ENCODE results near the gene WDR45B. TPM values are rescaled to one million over a fixed set of nuclear protein-coding genes. Genes with fewer than 3 reads are reported as not detected.

Gene WDR45B
- total RNA-seq, 1 donor from 2014 or later, result 63.1 TPM

DNA sequence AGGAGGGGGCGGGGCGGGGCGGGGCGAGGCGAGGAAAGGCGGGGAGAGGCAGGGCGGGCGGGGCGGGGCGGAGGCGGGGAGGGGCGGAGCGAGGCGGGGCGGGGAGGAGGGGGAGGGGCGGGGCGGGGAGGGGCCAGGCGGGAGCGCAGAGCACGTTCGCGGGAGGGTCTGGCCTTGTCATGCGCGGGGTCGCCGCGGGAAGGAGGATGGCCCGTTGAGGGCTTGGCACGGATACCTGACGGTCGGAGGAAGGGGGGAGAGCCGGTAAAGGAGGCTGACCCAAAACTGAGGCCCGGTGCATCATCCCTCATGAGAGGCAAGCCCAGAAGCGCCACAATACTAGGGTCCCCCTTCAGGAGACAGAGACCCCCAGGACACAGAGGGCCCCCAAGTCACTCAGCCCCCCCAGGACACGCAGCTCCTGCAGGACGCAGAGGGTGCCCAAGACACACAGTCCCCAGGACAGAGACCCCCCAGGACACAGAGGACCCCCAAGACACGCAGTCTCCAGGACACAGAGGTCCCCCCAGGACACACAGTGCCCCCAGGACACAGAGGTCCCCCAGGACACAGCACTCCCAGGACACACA, 593 bp upstream of the WDR45B start:
- intact Hi-C loops (cut with micrococcal nuclease), result loop anchor here (1.0 to 5.0 kb wide), 4 partner anchors 67 to 403 kb away; partner anchors contain the start of genes FN3KRP, NARF and TBCD
- H3K4me1 Mint-ChIP-seq (ENCODE audit: low read depth), result peaks cover 10% of the 10 kb centered on the region

GRCh38 chr17:82647593-82648164, 565 bp downstream of the WDR45B start:
- H3K4me3 Mint-ChIP-seq (ENCODE audit: low read depth), result peak overlapping the region; percentile 84
- intact Hi-C loops (cut with micrococcal nuclease), result loop anchor here (1.0 to 5.0 kb wide), 4 partner anchors 69 to 405 kb away; partner anchors contain the start of genes FN3KRP, NARF and TBCD

More for the DNA sequence above, 593 bp upstream of the WDR45B start:
- DNase-seq (ENCODE audit: low spot score), result peak; percentile 42
- Mint-ChIP-seq H3K27ac (no peak overlapping the region), H3K9me3 (no peaks in the 10 kb centered on the region), H3K36me3 (ENCODE audit: low read depth) (peaks cover 24% of the 10 kb centered on the region), H3K4me3 (ENCODE audit: low read depth) (peak overlapping the region; percentile 52), H3K27me3 (ENCODE audit: low read depth) (no peaks in the 10 kb centered on the region)

GRCh38 chr17:82645516-82645915, 2.7 kb downstream of the WDR45B start:
- Mint-ChIP-seq H3K9me3 (no peaks in the 10 kb centered on the region), H3K4me1 (ENCODE audit: low read depth) (peaks cover 10% of the 10 kb centered on the region), H3K27me3 (ENCODE audit: low read depth) (no peaks in the 10 kb centered on the region), H3K36me3 (ENCODE audit: low read depth) (peaks cover 51% of the 10 kb centered on the region), H3K4me3 (ENCODE audit: low read depth) (peak overlapping the region; percentile 84), H3K27ac (no peak overlapping the region)
- intact Hi-C loops (cut with micrococcal nuclease), result loop anchor here (5.0 kb wide), 2 partner anchors 188 to 407 kb away; partner anchors contain the start of gene NARF
- DNase-seq (ENCODE audit: low spot score), result no peak

More at GRCh38 chr17:82647593-82648164, 565 bp downstream of the WDR45B start:
- Mint-ChIP-seq H3K9me3 (no peaks in the 10 kb centered on the region), H3K4me1 (ENCODE audit: low read depth) (peaks cover 10% of the 10 kb centered on the region), H3K36me3 (ENCODE audit: low read depth) (peaks cover 31% of the 10 kb centered on the region), H3K27me3 (ENCODE audit: low read depth) (no peaks in the 10 kb centered on the region), H3K27ac (peak overlapping the region; percentile 71)
- peak; percentile 40 for DNase-seq (ENCODE audit: low spot score)

DNA sequence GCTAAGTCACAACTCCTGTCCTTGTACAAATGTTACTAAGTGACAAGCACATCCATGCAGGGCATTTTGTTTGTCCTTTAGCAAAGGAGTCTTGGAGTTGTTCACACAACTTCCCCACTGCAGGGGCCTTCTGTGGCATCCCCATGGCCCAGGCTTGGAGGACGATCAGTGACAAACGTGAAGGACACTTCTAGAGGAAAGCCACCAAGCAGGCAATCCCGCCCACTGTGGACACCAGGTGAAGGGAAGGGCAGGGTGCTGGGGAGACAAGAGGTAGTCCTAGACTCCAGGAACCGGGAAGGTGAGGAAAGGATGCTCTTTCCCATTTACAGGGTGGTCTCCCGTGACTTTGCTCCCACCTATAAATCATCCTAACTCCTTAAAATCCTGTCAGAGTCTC, 4.1 kb downstream of the WDR45B start:
- DNase-seq (ENCODE audit: low spot score), result no peak
- Mint-ChIP-seq H3K4me1 (ENCODE audit: low read depth) (peaks cover 7% of the 10 kb centered on the region), H3K27ac (no peak overlapping the region), H3K36me3 (ENCODE audit: low read depth) (peaks cover 61% of the 10 kb centered on the region), H3K9me3 (no peaks in the 10 kb centered on the region), H3K4me3 (ENCODE audit: low read depth) (no peak overlapping the region), H3K27me3 (ENCODE audit: low read depth) (no peaks in the 10 kb centered on the region)
- intact Hi-C loops (cut with micrococcal nuclease), result no loop called here

GRCh38 chr17:82642022-82642421, 6.2 kb downstream of the WDR45B start:
- peaks cover 11% of the 10 kb centered on the region for H3K4me1 Mint-ChIP-seq (ENCODE audit: low read depth)
- no peak for DNase-seq (ENCODE audit: low spot score)
- no peaks in the 10 kb centered on the region for H3K9me3 Mint-ChIP-seq
- no peak overlapping the region for H3K27ac Mint-ChIP-seq
- intact Hi-C loops (cut with micrococcal nuclease), result no loop called here
- peaks cover 72% of the 10 kb centered on the region for H3K36me3 Mint-ChIP-seq (ENCODE audit: low read depth)
- no peak overlapping the region for H3K4me3 Mint-ChIP-seq (ENCODE audit: low read depth)
- no peaks in the 10 kb centered on the region for H3K27me3 Mint-ChIP-seq (ENCODE audit: low read depth)

DNA sequence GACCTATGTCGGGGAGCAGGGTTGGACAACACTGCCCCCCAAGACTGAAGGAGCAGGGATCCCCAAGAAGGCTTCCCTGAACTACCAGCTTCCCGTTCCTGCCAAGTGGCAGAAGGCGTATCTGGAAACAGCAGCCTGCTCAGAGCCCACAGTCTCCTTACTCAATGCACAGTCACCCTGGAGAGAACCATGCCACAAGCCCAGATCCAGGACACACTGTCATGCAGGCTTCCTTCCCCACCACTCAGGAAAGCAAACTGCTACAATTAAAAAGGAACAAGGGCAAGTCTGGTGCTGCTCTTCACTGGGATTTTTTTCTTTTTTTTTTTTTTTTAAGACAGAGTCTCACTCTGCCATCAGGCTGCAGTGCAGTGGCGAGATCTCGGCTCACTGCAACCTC, 8.2 kb downstream of the WDR45B start:
- DNase-seq (ENCODE audit: low spot score), result no peak
- intact Hi-C loops (cut with micrococcal nuclease), result no loop called here
- Mint-ChIP-seq H3K27me3 (ENCODE audit: low read depth) (no peaks in the 10 kb centered on the region), H3K4me1 (ENCODE audit: low read depth) (peaks cover 5% of the 10 kb centered on the region), H3K4me3 (ENCODE audit: low read depth) (no peak overlapping the region), H3K36me3 (ENCODE audit: low read depth) (peaks cover 65% of the 10 kb centered on the region), H3K9me3 (no peaks in the 10 kb centered on the region), H3K27ac (no peak overlapping the region)

- no peak for DNase-seq (ENCODE audit: low spot score)
- Mint-ChIP-seq H3K4me3 (ENCODE audit: low read depth) (no peak overlapping the region), H3K9me3 (no peaks in the 10 kb centered on the region), H3K27me3 (ENCODE audit: low read depth) (no peaks in the 10 kb centered on the region), H3K27ac (no peak overlapping the region), H3K36me3 (ENCODE audit: low read depth) (peaks cover 67% of the 10 kb centered on the region), H3K4me1 (ENCODE audit: low read depth) (peaks cover 7% of the 10 kb centered on the region)
- intact Hi-C loops (cut with micrococcal nuclease), result no loop called here
These were observed 8.6 kb downstream of the WDR45B start for GRCh38 chr17:82639628-82640027.

- no peak for DNase-seq (ENCODE audit: low spot score)
- Mint-ChIP-seq H3K4me1 (ENCODE audit: low read depth) (peaks cover 8% of the 10 kb centered on the region), H3K9me3 (no peaks in the 10 kb centered on the region), H3K27ac (no peak overlapping the region), H3K36me3 (ENCODE audit: low read depth) (peaks cover 65% of the 10 kb centered on the region), H3K27me3 (ENCODE audit: low read depth) (no peaks in the 10 kb centered on the region), H3K4me3 (ENCODE audit: low read depth) (no peak overlapping the region)
- intact Hi-C loops (cut with micrococcal nuclease), result no loop called here
These were observed 10.0 kb downstream of the WDR45B start for GRCh38 chr17:82638183-82638773.

- DNase-seq (ENCODE audit: low spot score), result no peak
- Mint-ChIP-seq H3K27me3 (ENCODE audit: low read depth) (no peaks in the 10 kb centered on the region), H3K27ac (peak overlapping the region; percentile 44), H3K36me3 (ENCODE audit: low read depth) (peaks cover 60% of the 10 kb centered on the region), H3K4me1 (ENCODE audit: low read depth) (peaks cover 8% of the 10 kb centered on the region), H3K4me3 (ENCODE audit: low read depth) (no peak overlapping the region), H3K9me3 (no peaks in the 10 kb centered on the region)
- intact Hi-C loops (cut with micrococcal nuclease), result no loop called here
These were observed 11.3 kb downstream of the WDR45B start for GRCh38 chr17:82636626-82637598.

- Mint-ChIP-seq H3K9me3 (no peaks in the 10 kb centered on the region), H3K27ac (no peak overlapping the region), H3K4me1 (ENCODE audit: low read depth) (peaks cover 8% of the 10 kb centered on the region), H3K27me3 (ENCODE audit: low read depth) (no peaks in the 10 kb centered on the region), H3K4me3 (ENCODE audit: low read depth) (no peak overlapping the region), H3K36me3 (ENCODE audit: low read depth) (peaks cover 56% of the 10 kb centered on the region)
- intact Hi-C loops (cut with micrococcal nuclease), result no loop called here
- DNase-seq (ENCODE audit: low spot score), result no peak
These were observed 14.9 kb downstream of the WDR45B start for GRCh38 chr17:82633343-82633742.

DNA sequence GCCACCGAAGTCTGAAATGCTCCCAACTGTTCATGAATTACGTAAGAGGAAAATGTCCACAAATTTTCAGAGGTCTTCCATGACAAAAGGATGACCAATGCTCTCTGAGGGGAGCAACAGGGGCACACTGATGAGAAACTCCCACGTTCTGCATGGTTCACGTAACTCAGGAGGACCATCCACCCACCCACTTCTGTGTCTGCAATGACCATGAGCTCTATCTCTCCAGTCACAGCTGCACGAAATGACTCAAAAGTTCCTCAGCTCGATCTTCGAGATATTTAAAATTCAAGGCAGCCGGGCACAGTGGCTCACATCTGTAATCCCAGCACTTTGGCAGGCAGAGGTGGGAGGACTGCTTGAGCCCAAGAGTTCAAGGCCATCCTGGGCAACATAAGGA, 15.8 kb downstream of the WDR45B start:
- Mint-ChIP-seq H3K36me3 (ENCODE audit: low read depth) (peaks cover 60% of the 10 kb centered on the region), H3K4me3 (ENCODE audit: low read depth) (no peak overlapping the region), H3K27me3 (ENCODE audit: low read depth) (no peaks in the 10 kb centered on the region), H3K4me1 (ENCODE audit: low read depth) (peaks cover 7% of the 10 kb centered on the region), H3K9me3 (no peaks in the 10 kb centered on the region), H3K27ac (no peak overlapping the region)
- intact Hi-C loops (cut with micrococcal nuclease), result no loop called here
- no peak for DNase-seq (ENCODE audit: low spot score)

DNA sequence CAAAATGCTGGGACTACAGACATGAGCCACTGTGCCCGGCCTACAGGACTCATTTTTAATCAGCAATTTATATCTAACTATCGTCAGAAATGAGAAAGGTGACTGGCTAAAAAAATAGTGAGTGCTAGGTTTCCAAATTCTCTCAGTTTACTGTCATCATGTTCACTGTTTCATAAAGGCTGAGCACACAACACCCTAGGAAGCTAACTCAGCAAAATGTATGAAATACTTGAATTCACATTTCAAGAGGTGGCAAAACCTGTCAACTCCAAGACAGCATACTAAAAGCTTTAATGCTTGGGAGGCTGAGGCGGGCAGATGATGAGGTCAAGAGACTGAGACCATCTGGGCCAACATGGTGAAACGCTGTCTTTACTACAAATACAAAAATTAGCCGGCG, 16.7 kb downstream of the WDR45B start:
- intact Hi-C loops (cut with micrococcal nuclease), result no loop called here
- H3K4me1 Mint-ChIP-seq (ENCODE audit: low read depth), result peaks cover 3% of the 10 kb centered on the region
- no peak for DNase-seq (ENCODE audit: low spot score)
- peaks cover 60% of the 10 kb centered on the region for H3K36me3 Mint-ChIP-seq (ENCODE audit: low read depth)
- H3K9me3 Mint-ChIP-seq, result no peaks in the 10 kb centered on the region
- no peak overlapping the region for H3K4me3 Mint-ChIP-seq (ENCODE audit: low read depth)
- no peaks in the 10 kb centered on the region for H3K27me3 Mint-ChIP-seq (ENCODE audit: low read depth)
- no peak overlapping the region for H3K27ac Mint-ChIP-seq
